ENCODE results near the gene PRAC2.

- TF ChIP-seq CTCF (IDR thresholded peaks at IDR 0.05), result no peak
- TF ChIP-seq SIN3A (IDR thresholded peaks at IDR 0.05; ENCODE audit: borderline replicate concordance, insufficient read depth, low read depth, low read length), result no peak
- no peak for TF ChIP-seq REST (IDR thresholded peaks at IDR 0.05; ENCODE audit: insufficient read depth in 1 of 2, low read depth in 2 of 2, low read length in 1 of 2)
These were observed 4.6 kb downstream of the PRAC2 start for GRCh38 chr17:48727415-48728175.
